PFSK-1 (cell line): ENCODE results near the gene ABR. TPM values are rescaled to one million over a fixed set of nuclear protein-coding genes. Genes with fewer than 3 reads are reported as not detected.

Experiments
- FOXP2 ChIP-seq: optimal IDR thresholded peaks from 2 replicates; pipeline ENCODE3; 2011; ENCODE audit warnings: borderline replicate concordance, control low read depth, inconsistent platforms; ENCODE audit not compliant: insufficient read depth; ENCODE audit errors: extremely low read length, extremely low read depth
- POLR2AphosphoS5 ChIP-seq: IDR thresholded peaks from 2 replicates; pipeline ENCODE4 v1.6.1; 2012; ENCODE audit warnings: low read depth, mild to moderate bottlenecking, control low read depth, low read length, moderate library complexity
- SIN3A ChIP-seq: IDR thresholded peaks from 2 replicates; pipeline ENCODE4 v1.6.1; 2012; ENCODE audit warnings: mild to moderate bottlenecking, low read length, moderate library complexity, borderline replicate concordance; ENCODE audit not compliant: insufficient read depth
- TAF1 ChIP-seq: IDR thresholded peaks from 2 replicates; pipeline ENCODE4 v1.6.1; 2012; ENCODE audit warnings: low read length, control low read depth, borderline replicate concordance; ENCODE audit not compliant: insufficient read depth
- polyA plus RNA-seq: library from polyadenylated mRNA; unstranded; fragments of >200 nt; gene quantifications from one replicate; pipeline ENCODE4 v1.2.1, GENCODE V29; 2012; ENCODE audit warnings: low read depth, missing spikeins; ENCODE audit not compliant: insufficient read length
- TF ChIP-seq, protein P1 (sequence below), 2 experiments: IDR thresholded peaks; 2 replicates each; pipeline versions ENCODE4 v1.6.1 to v1.8.0; 2011 to 2012; ENCODE audit warnings: low read depth in 2 of 2, low read length in 2 of 2, control low read depth in 1 of 2, inconsistent platforms in 1 of 2, mild to moderate bottlenecking in 1 of 2, moderate library complexity in 1 of 2; ENCODE audit not compliant: insufficient read depth in 1 of 2

ABR gene
- 129 TPM for polyA plus RNA-seq

DNA sequence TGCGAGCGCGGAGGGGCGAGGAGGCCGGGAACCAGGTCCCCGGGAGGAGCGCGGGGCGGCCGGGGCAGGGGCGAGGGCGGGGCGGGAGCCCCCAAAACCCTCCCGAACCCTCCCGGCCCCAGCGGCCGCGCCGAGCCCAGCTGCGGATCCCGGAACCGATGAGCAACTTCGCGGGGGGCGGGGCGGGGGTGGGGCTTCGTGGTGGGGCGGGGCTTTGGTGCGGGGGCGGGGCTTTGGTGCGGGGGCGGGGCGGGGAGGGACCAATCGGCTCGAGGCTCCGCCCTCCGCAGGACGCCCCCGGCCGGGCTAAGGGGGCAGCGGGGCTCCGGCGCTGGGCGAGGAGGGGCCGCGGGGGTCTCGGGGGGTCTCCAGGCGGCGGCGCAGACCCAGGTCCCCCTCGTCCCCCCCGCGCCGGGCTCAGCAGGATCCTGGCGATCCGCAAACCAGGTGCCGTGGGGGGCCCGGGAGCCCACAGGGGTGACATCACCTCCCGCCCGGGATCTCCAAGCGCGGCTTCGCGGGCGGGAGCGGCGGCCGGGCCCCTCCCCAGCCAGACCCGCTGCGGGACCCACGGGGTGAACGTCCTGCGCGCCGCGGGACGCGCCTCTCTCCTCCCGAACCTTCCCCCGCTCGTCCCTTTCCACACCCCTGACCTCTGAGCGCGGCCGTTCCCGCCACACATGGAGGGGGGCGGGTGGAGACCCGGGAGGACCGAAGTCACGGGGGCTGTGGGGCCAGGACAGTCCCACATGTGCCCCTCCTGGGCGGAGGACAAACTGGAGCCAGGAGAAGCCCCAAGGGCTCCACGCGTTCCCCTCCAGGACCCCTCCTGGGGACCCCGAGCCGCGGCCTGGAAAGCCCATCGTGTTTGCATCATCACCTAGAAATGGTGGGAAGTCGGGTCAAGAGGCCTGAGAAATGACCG, at the start of gene ABR:
Gene ABR (minus strand): TSS at position 164 of the 925 bp plus-strand sequence. CDS start 254 bp downstream, outside the sequence.
- TF ChIP-seq SIN3A = no peak
- TF ChIP-seq, protein P1, sequence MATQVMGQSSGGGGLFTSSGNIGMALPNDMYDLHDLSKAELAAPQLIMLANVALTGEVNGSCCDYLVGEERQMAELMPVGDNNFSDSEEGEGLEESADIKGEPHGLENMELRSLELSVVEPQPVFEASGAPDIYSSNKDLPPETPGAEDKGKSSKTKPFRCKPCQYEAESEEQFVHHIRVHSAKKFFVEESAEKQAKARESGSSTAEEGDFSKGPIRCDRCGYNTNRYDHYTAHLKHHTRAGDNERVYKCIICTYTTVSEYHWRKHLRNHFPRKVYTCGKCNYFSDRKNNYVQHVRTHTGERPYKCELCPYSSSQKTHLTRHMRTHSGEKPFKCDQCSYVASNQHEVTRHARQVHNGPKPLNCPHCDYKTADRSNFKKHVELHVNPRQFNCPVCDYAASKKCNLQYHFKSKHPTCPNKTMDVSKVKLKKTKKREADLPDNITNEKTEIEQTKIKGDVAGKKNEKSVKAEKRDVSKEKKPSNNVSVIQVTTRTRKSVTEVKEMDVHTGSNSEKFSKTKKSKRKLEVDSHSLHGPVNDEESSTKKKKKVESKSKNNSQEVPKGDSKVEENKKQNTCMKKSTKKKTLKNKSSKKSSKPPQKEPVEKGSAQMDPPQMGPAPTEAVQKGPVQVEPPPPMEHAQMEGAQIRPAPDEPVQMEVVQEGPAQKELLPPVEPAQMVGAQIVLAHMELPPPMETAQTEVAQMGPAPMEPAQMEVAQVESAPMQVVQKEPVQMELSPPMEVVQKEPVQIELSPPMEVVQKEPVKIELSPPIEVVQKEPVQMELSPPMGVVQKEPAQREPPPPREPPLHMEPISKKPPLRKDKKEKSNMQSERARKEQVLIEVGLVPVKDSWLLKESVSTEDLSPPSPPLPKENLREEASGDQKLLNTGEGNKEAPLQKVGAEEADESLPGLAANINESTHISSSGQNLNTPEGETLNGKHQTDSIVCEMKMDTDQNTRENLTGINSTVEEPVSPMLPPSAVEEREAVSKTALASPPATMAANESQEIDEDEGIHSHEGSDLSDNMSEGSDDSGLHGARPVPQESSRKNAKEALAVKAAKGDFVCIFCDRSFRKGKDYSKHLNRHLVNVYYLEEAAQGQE (IDR thresholded peaks at IDR 0.05; ENCODE audit: insufficient read depth in 1 of 2, low read depth in 2 of 2, low read length in 2 of 2) = no peak
- TF ChIP-seq FOXP2 = no peak
- TF ChIP-seq TAF1 = no peak
- no peak for TF ChIP-seq POLR2AphosphoS5

GRCh38 chr17:1229349-1229899, 49.6 kb upstream of the ABR start:
- TF ChIP-seq, protein P1 (IDR thresholded peaks at IDR 0.05; ENCODE audit: insufficient read depth in 1 of 2, low read depth in 2 of 2, low read length in 2 of 2) = no peak
- no peak for TF ChIP-seq FOXP2
- TF ChIP-seq POLR2AphosphoS5 = no peak
- TF ChIP-seq SIN3A = no peak
- TF ChIP-seq TAF1 = no peak

- TF ChIP-seq FOXP2 (no peak), TAF1 (no peak), POLR2AphosphoS5 (no peak), SIN3A (no peak)
- TF ChIP-seq, protein P1 (IDR thresholded peaks at IDR 0.05; ENCODE audit: insufficient read depth in 1 of 2, low read depth in 2 of 2, low read length in 2 of 2) = no peak
Observed at GRCh38 chr17:1228781-1229348, 49.1 kb upstream of the ABR start.

- no peak for TF ChIP-seq TAF1
- TF ChIP-seq FOXP2 = no peak
- TF ChIP-seq, protein P1 (IDR thresholded peaks at IDR 0.05; ENCODE audit: insufficient read depth in 1 of 2, low read depth in 2 of 2, low read length in 2 of 2) = no peak
- TF ChIP-seq SIN3A = no peak
- no peak for TF ChIP-seq POLR2AphosphoS5
Observed at GRCh38 chr17:1227917-1228780, 48.4 kb upstream of the ABR start.
